NOMO-1 (cell line): ENCODE results near the gene C11orf86.

Experiments
- DNase-seq, 2 experiments: peaks; one replicate each; lab custom pipeline; 2025; ENCODE audit not compliant: unreplicated experiment in 2 of 2; lab: John Stamatoyannopoulos, UW

Gene C11orf86

GRCh38 chr11:67022961-67023956, 48.2 kb downstream of the C11orf86 start, which contains the start of gene SYT12:
Gene SYT12 (plus strand): TSS chr11:67023134. CDS start chr11:67030145, 7,011 bp downstream.
- no peak for DNase-seq

GRCh38 chr11:67023957-67024353, 48.9 kb downstream of the C11orf86 start:
- DNase-seq, result no peak

GRCh38 chr11:67024410-67024809, 49.3 kb downstream of the C11orf86 start:
- DNase-seq, result no peak

DNA sequence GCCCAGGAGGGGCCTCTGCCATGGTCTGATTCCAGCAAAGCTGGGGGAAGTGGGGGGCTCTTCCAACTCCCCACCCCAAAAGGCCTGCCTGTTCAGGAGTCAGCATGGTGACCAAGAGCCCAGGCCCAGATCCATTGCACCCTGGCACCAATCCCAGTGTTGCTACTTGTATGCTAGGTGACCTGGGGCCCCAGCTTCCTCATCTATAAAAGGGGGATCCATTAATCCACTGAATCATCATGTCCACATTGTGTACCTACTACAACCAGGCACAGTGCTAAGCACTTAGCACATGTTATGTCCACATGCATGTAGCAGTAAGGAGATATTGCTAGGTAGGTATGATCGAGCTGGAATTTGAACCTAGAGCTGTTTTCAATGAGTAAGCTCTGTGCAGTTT, 49.9 kb downstream of the C11orf86 start:
- DNase-seq, result no peak

GRCh38 chr11:67025750-67026149, 50.6 kb downstream of the C11orf86 start:
- no peak for DNase-seq
